K562 (cell line): Measurements from ENCODE around the gene PLXNB3. TPM values are rescaled to one million over a fixed set of nuclear protein-coding genes. Genes with fewer than 3 reads are reported as not detected.

Source experiments
- ATAC-seq: fragments of 200-7000 bp; cut with Tn5 transposase; 3 replicates; pipeline ENCODE4 v1.9.1; 2020; ENCODE audit warnings: moderate library complexity
- BruUV-seq: library from RNA; stranded (reverse); fragments of 400-500 nt; replicated peaks from 2 replicates; lab custom pipeline; 2021; lab: Mats Ljungman, UMichigan
- CTCF ChIA-PET: fragments of 300-600 bp; formaldehyde crosslinking; extraction: SDS; loops from one replicate; lab custom pipeline; 2021; ENCODE audit warnings: low intra/inter-chr PET ratio; lab: Yijun Ruan, JAX
- POLR2A ChIA-PET: fragments of 300-600, 350-650 bp; sonication (Branson Sonifier 250); formaldehyde crosslinking; extraction: SDS; loops from one replicate; lab custom pipeline; 2021; ENCODE audit warnings: antibody characterized with exemption, inconsistent platforms; lab: Yijun Ruan, JAX
- DNase-seq, 4 experiments: peaks; one replicate each; pipeline versions ENCODE4 v3.0.0 to v3.0.0-alpha.2; 2011 to 2018; ENCODE audit warnings: low spot score in 3 of 4, mixed read lengths in 3 of 4; ENCODE audit errors: extremely low read depth in 1 of 4
- FAIRE-seq: peaks from 2 replicates; lab custom pipeline; 2011; peaks lifted over from hg19 to GRCh38; lab: Jason Lieb, UNC
- H2AFZ ChIP-seq: 2 replicates; pipeline ENCODE4 v1.6.0; 2011; ENCODE audit warnings: low read depth, low read length, control low read depth, inconsistent platforms
- H3K27ac ChIP-seq: fragments of 200-600 bp; 3 replicates; pipeline ENCODE4 v1.8.0; 2011; ENCODE audit warnings: low read depth, mild to moderate bottlenecking, control low read depth, inconsistent platforms, low read length, moderate library complexity, mixed read lengths; ENCODE audit errors: extremely low read depth
- H3K27me3 ChIP-seq, 2 experiments: fragments of 300-600 bp in 1 of 2; 2 replicates in 1 of 2; 3 replicates in 1 of 2; pipeline versions ENCODE4 v1.6.0 to v1.8.0; 2011; ENCODE audit warnings: inconsistent platforms in 2 of 2, low read length in 2 of 2, mild to moderate bottlenecking in 1 of 2, mixed read lengths in 1 of 2, moderate library complexity in 1 of 2; ENCODE audit not compliant: control insufficient read depth in 2 of 2, insufficient read depth in 2 of 2
- H3K36me3 ChIP-seq: fragments of 300-600 bp; 3 replicates; pipeline ENCODE4 v1.8.0; 2011; ENCODE audit warnings: mild to moderate bottlenecking, low read length, inconsistent platforms; ENCODE audit not compliant: control insufficient read depth, insufficient read depth
- H3K4me1 ChIP-seq, 2 experiments: fragments of 200-600 bp in 1 of 2; replicated peaks in 1 of 2; 2 replicates in 1 of 2; 3 replicates in 1 of 2; pipeline versions ENCODE4 v1.5.1 to v1.8.0; 2011; ENCODE audit warnings: inconsistent platforms in 2 of 2, low read length in 2 of 2, mild to moderate bottlenecking in 1 of 2, mixed read lengths in 1 of 2, moderate library complexity in 1 of 2; ENCODE audit not compliant: control insufficient read depth in 2 of 2, insufficient read depth in 2 of 2
- H3K4me2 ChIP-seq: 2 replicates; pipeline ENCODE4 v1.6.1; 2011; ENCODE audit warnings: low read length, control low read depth, inconsistent platforms, mixed read lengths; ENCODE audit not compliant: insufficient read depth
- H3K4me3 ChIP-seq: fragments of 200-600 bp; sonication (generic), shearing (Covaris generic); 2 replicates; pipeline ENCODE4 v1.5.1; 2016; ENCODE audit warnings: control low read depth, inconsistent platforms
- H3K79me2 ChIP-seq: fragments of 200-600 bp; 3 replicates; pipeline ENCODE4 v1.8.0; 2011; ENCODE audit warnings: low read length, inconsistent platforms; ENCODE audit not compliant: control insufficient read depth, insufficient read depth
- H3K9ac ChIP-seq, 2 experiments: 2 replicates each; pipeline versions ENCODE4 v1.6.0 to v1.6.1; 2011; ENCODE audit warnings: low read depth in 2 of 2, low read length in 2 of 2, control low read depth in 1 of 2, inconsistent platforms in 1 of 2, mild to moderate bottlenecking in 1 of 2, mixed read lengths in 1 of 2; ENCODE audit not compliant: insufficient read depth in 1 of 2
- H3K9me1 ChIP-seq: one replicate; pipeline ENCODE4 v1.6.0; 2011; ENCODE audit warnings: inconsistent platforms, mild to moderate bottlenecking, low read length, moderate library complexity; ENCODE audit not compliant: control insufficient read depth, insufficient read depth
- H3K9me3 ChIP-seq: replicated peaks from 2 replicates; pipeline ENCODE4 v1.5.1; 2011; ENCODE audit warnings: low read depth, low read length, inconsistent platforms; ENCODE audit not compliant: control insufficient read depth, insufficient read depth
- H4K20me1 ChIP-seq: replicated peaks from 2 replicates; pipeline ENCODE4 v1.6.1; 2011; ENCODE audit warnings: low read length, inconsistent platforms, mixed read lengths; ENCODE audit not compliant: control insufficient read depth, insufficient read depth
- CCNT2 ChIP-seq: IDR thresholded peaks from 2 replicates; pipeline ENCODE4 v1.6.1; 2011; ENCODE audit warnings: borderline replicate concordance, low read depth, mild to moderate bottlenecking, moderate library complexity, mixed read lengths, low read length; ENCODE audit not compliant: insufficient read length; ENCODE audit errors: extremely low read depth
- DEAF1 ChIP-seq: fragments of 450-650 bp; formaldehyde crosslinking; IDR thresholded peaks from 2 replicates; pipeline ENCODE4 v1.4.0; 2020; ENCODE audit warnings: mild to moderate bottlenecking, moderate library complexity
- EGR1 ChIP-seq: fragments of 450-650 bp; conservative IDR thresholded peaks from 2 replicates; pipeline ENCODE4 v1.6.1; 2017; ENCODE audit warnings: mild to moderate bottlenecking
- KHSRP ChIP-seq: fragments of 450-650 bp; IDR thresholded peaks from 2 replicates; pipeline ENCODE4 v1.6.1; 2017
- MBD2 ChIP-seq: sonication (generic); IDR thresholded peaks from 2 replicates; pipeline ENCODE4 v1.6.1; 2016; ENCODE audit warnings: low read depth, borderline replicate concordance
- NKRF ChIP-seq: fragments of 450-650 bp; IDR thresholded peaks from 2 replicates; pipeline ENCODE4 v1.6.1; 2016; ENCODE audit warnings: borderline replicate concordance
- POLR2G ChIP-seq: fragments of 200-400 bp; formaldehyde crosslinking; IDR thresholded peaks from 2 replicates; pipeline ENCODE4 v1.6.1; 2017; ENCODE audit warnings: low read depth, mild to moderate bottlenecking, antibody characterized with exemption, low read length, moderate library complexity
- RERE ChIP-seq: sonication (generic); formaldehyde crosslinking; IDR thresholded peaks from 2 replicates; pipeline ENCODE4 v1.8.0; 2023; ENCODE audit warnings: missing genetic modification reagents, mild to moderate bottlenecking, borderline replicate concordance
- SP1 ChIP-seq: sonication (generic); formaldehyde crosslinking; IDR thresholded peaks from 2 replicates; pipeline ENCODE4 v1.8.1; 2022; ENCODE audit warnings: mild to moderate bottlenecking, missing genetic modification reagents
- ZBTB8A ChIP-seq: fragments of 450-650 bp; IDR thresholded peaks from 2 replicates; pipeline ENCODE4 v1.6.1; 2018; ENCODE audit warnings: mild to moderate bottlenecking, moderate library complexity; ENCODE audit not compliant: partially characterized antibody
- ZNF282 ChIP-seq: sonication (generic); formaldehyde crosslinking; IDR thresholded peaks from 2 replicates; pipeline ENCODE4 v1.8.1; 2023; ENCODE audit warnings: missing genetic modification reagents
- WGBS: fragments of 100-300 bp; shearing (Covaris generic); methylation state at CpG from one replicate; pipeline ENCODE4 v1.1.6; 2016; ENCODE audit warnings: low coverage, mixed read lengths; ENCODE audit not compliant: insufficient coverage; ENCODE audit errors: missing lambda C conversion rate; 5-methylcytosine and 5-hydroxymethylcytosine counted together
- in situ Hi-C: fragments of 300-500 bp; cut with MboI; formaldehyde crosslinking; loops from 4 replicates; pipeline ENCODE4 v1.15.0; 2018; ENCODE audit warnings: inconsistent platforms, mixed read lengths
- intact Hi-C: fragments of 100-400 bp; cut with micrococcal nuclease; formaldehyde crosslinking; loops from 2 replicates; pipeline ENCODE4 v1.14.2; 2022
- polyA plus RNA-seq, 8 experiments: library from polyadenylated mRNA; depleted of rRNA in 4 of 8; stranded (reverse) in 5 of 8; unstranded in 3 of 8; fragments of >200 nt; fragmentation: Nextera tagmentation in 2 of 8; fragmentation: Illumina TruSeq in 1 of 8; extraction: Ambion mirVana in 2 of 8; extraction: Trizol in 1 of 8; gene quantifications; 2 replicates each; pipeline versions ENCODE4 v1.2.1 to v1.2.3, GENCODE V29; 2011 to 2014; ENCODE audit warnings: inconsistent platforms in 1 of 8, missing spikeins in 1 of 8
- total RNA-seq, 7 experiments: library from RNA; depleted of rRNA in 6 of 7; stranded (reverse); fragments of >200 nt in 6 of 7; fragmentation: Illumina TruSeq in 2 of 7; extraction: Trizol in 2 of 7; gene quantifications; 2 replicates each; pipeline versions ENCODE4 v1.2.1 to v1.2.3, GENCODE V29; 2011 to 2021; ENCODE audit warnings: low replicate concordance in 1 of 7
- TF ChIP-seq, protein P1 (sequence below): fragments of 450-650 bp; formaldehyde crosslinking; IDR thresholded peaks from 2 replicates; pipeline ENCODE4 v1.4.0; 2022; ENCODE audit warnings: missing genetic modification characterization

PLXNB3 gene
- total and polyA plus RNA-seq, 9 of the 15 experiments (the other 6 are each of a cell fraction or from before 2014, with no cell fraction given) = 0.22 to 2.0 (median 1.4) TPM; not detected in 2

GRCh38 chrX:153776611-153777045 is 12.6 kb downstream of the PLXNB3 start:
- FAIRE-seq = no peak
- Histone ChIP-seq H3K9me1 (peaks cover 6% of the 10 kb centered on the region), H3K79me2 (no peaks in the 10 kb centered on the region), H3K36me3 (no peaks in the 10 kb centered on the region), H3K4me2 (peak overlapping the region; percentile 60), H3K27me3 (no peaks in the 10 kb centered on the region), H3K9ac (peak overlapping the region in 1 of 2 experiments; percentile 78; a peak in 2 of 4 replicates), H4K20me1 (no peaks in the 10 kb centered on the region), H3K4me3 (no peak overlapping the region), H2AFZ (0 out of 2 replicates have a peak overlapping the region, but pooled peaks have one; percentile 23), H3K27ac (no peak overlapping the region), H3K9me3 (no peaks in the 10 kb centered on the region), H3K4me1 (peaks cover 8 to 87% of the 10 kb centered on the region in 2 experiments; a peak in 4 of 5 replicates)
- intact Hi-C loops = no loop called here
- ChIA-PET POLR2A (no interaction called here), CTCF (no interaction called here)
- in situ Hi-C loops = no loop called here
- DNase-seq = peak; percentile 75 to 92 (median 88)
- ATAC-seq = peak; percentile 82
- 30% methylated on average over 3 of the region's 22 CpGs for WGBS
- BruUV-seq = no TSS peak
- no peak for TF ChIP-seq ZNF282 (CRISPR knock-in tag)
- no peak for TF ChIP-seq ZBTB8A
- TF ChIP-seq SP1 (CRISPR knock-in tag) = peak; percentile 87
- no peak for TF ChIP-seq NKRF
- TF ChIP-seq KHSRP = no peak
- TF ChIP-seq MBD2 = peak; percentile 96
- TF ChIP-seq RERE (CRISPR knock-in tag) = no peak
- TF ChIP-seq DEAF1 (CRISPR knock-in tag) = no peak
- TF ChIP-seq EGR1 = peak; percentile 36; the same call in 1 of the 2 replicates
- peak; percentile 79 for TF ChIP-seq CCNT2
- TF ChIP-seq, protein P1, sequence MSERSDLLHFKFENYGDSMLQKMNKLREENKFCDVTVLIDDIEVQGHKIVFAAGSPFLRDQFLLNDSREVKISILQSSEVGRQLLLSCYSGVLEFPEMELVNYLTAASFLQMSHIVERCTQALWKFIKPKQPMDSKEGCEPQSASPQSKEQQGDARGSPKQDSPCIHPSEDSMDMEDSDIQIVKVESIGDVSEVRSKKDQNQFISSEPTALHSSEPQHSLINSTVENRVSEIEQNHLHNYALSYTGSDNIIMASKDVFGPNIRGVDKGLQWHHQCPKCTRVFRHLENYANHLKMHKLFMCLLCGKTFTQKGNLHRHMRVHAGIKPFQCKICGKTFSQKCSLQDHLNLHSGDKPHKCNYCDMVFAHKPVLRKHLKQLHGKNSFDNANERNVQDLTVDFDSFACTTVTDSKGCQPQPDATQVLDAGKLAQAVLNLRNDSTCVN (CRISPR knock-in tag) = no peak
- TF ChIP-seq POLR2G = peak; percentile 43; the same call in 1 of the 2 replicates
